HG02973 (cell line): ENCODE data around the gene PURA.

ENCODE experiments used
- ATAC-seq: cut with Tn5 transposase; IDR thresholded peaks from one replicate; pipeline ENCODE4 v1.9.1; 2021; ENCODE audit warnings: moderate library complexity; ENCODE audit not compliant: unreplicated experiment

PURA gene

GRCh38 chr5:140157032-140157781 is 43.3 kb downstream of the PURA start:
- ATAC-seq, result peak; percentile 94

- no peak for ATAC-seq
Measured at GRCh38 chr5:140159014-140159927, 45.4 kb downstream of the PURA start.

GRCh38 chr5:140162275-140162674 is 48.4 kb downstream of the PURA start:
- ATAC-seq, result no peak

GRCh38 chr5:140162781-140163180 is 48.9 kb downstream of the PURA start:
- ATAC-seq, result no peak

GRCh38 chr5:140165101-140165922 is 51.4 kb downstream of the PURA start:
- no peak for ATAC-seq

GRCh38 chr5:140165923-140166270 is 52.0 kb downstream of the PURA start:
- no peak for ATAC-seq

GRCh38 chr5:140166911-140167310 is 53.0 kb downstream of the PURA start:
- ATAC-seq, result no peak

GRCh38 chr5:140168371-140168770 is 54.5 kb downstream of the PURA start:
- ATAC-seq, result no peak

- no peak for ATAC-seq
Measured at GRCh38 chr5:140169410-140169809, 55.5 kb downstream of the PURA start.

GRCh38 chr5:140172483-140172882 is 58.6 kb downstream of the PURA start:
- ATAC-seq, result no peak

- ATAC-seq, result no peak
Measured at GRCh38 chr5:140174014-140174413, 60.1 kb downstream of the PURA start.

GRCh38 chr5:140174465-140175366 is 60.8 kb downstream of the PURA start, which contains the start of gene CYSTM1:
Gene CYSTM1, plus strand, starts transcription at chr5:140175188. Its CDS starts 19,278 bp downstream, at chr5:140194466.
- ATAC-seq, result peak; percentile 93
